ENCODE results near the gene FZD10. TPM values are rescaled to one million over a fixed set of nuclear protein-coding genes. Genes with fewer than 3 reads are reported as not detected.

The FZD10 gene
- total RNA-seq, 1 experiment from 2014 or later = not detected

- Histone ChIP-seq H3K27me3 (ENCODE audit: control insufficient read depth, insufficient read depth, low read length) (no peaks in the 10 kb centered on the region), H3K27ac (ENCODE audit: low read length) (no peak overlapping the region), H3K4me3 (ENCODE audit: low read depth in 2 of 2, low read length in 2 of 2) (no peak overlapping the region), H3K4me1 (ENCODE audit: control insufficient read depth, insufficient read depth, low read length) (no peaks in the 10 kb centered on the region), H3K36me3 (ENCODE audit: control insufficient read depth, insufficient read depth, low read length) (no peaks in the 10 kb centered on the region), H3K9me3 (ENCODE audit: control insufficient read depth, insufficient read depth, low read depth, low read length) (no peaks in the 10 kb centered on the region)
- no peak for DNase-seq (ENCODE audit: low read depth, low spot score)
- ChIA-PET POLR2A (no interaction called here), CTCF (no interaction called here)
- in situ Hi-C loops (cut with HindIII; ENCODE audit: low pct_unique_long_range_greater_than_20kb, low sequenced_read_pairs) (no loop called here), intact Hi-C loops (cut with micrococcal nuclease; ENCODE audit: unreplicated experiment) (no loop called here)
- no TSS peak for BruUV-seq (replicated peaks)
- no peak for ATAC-seq
- TF ChIP-seq CTCF (IDR thresholded peaks at IDR 0.05) (no peak), TCF7L2 (IDR thresholded peaks at IDR 0.05; ENCODE audit: low read depth, low read length) (no peak), REST (IDR thresholded peaks at IDR 0.05; ENCODE audit: insufficient read depth in 1 of 2, low read depth in 2 of 2, low read length in 1 of 2) (no peak), SIN3A (IDR thresholded peaks at IDR 0.05; ENCODE audit: borderline replicate concordance, insufficient read depth, low read depth, low read length) (no peak), POLR2AphosphoS5 (IDR thresholded peaks at IDR 0.05; ENCODE audit: low read depth, low read length) (no peak)
Observed at GRCh38 chr12:130124106-130124505, 38.2 kb upstream of the FZD10 start.

GRCh38 chr12:130124605-130125244 is 37.5 kb upstream of the FZD10 start:
- TF ChIP-seq POLR2AphosphoS5 (IDR thresholded peaks at IDR 0.05; ENCODE audit: low read depth, low read length) (no peak), REST (IDR thresholded peaks at IDR 0.05; ENCODE audit: insufficient read depth in 1 of 2, low read depth in 2 of 2, low read length in 1 of 2) (no peak), CTCF (IDR thresholded peaks at IDR 0.05) (no peak), TCF7L2 (IDR thresholded peaks at IDR 0.05; ENCODE audit: low read depth, low read length) (no peak), SIN3A (IDR thresholded peaks at IDR 0.05; ENCODE audit: borderline replicate concordance, insufficient read depth, low read depth, low read length) (no peak)
- DNase-seq (ENCODE audit: low read depth, low spot score) (no peak), ATAC-seq (no peak)
- intact Hi-C loops (cut with micrococcal nuclease; ENCODE audit: unreplicated experiment) (no loop called here), in situ Hi-C loops (cut with HindIII; ENCODE audit: low pct_unique_long_range_greater_than_20kb, low sequenced_read_pairs) (no loop called here)
- Histone ChIP-seq H3K27me3 (ENCODE audit: control insufficient read depth, insufficient read depth, low read length) (no peaks in the 10 kb centered on the region), H3K27ac (ENCODE audit: low read length) (no peak overlapping the region), H3K9me3 (ENCODE audit: control insufficient read depth, insufficient read depth, low read depth, low read length) (no peaks in the 10 kb centered on the region), H3K4me3 (ENCODE audit: low read depth in 2 of 2, low read length in 2 of 2) (no peak overlapping the region), H3K4me1 (ENCODE audit: control insufficient read depth, insufficient read depth, low read length) (no peaks in the 10 kb centered on the region), H3K36me3 (ENCODE audit: control insufficient read depth, insufficient read depth, low read length) (no peaks in the 10 kb centered on the region)
- POLR2A ChIA-PET = no interaction called here
- CTCF ChIA-PET = no interaction called here
- BruUV-seq (replicated peaks) = no TSS peak
